SU-DHL-6 (cell line): ENCODE results near the gene VPREB1.

ENCODE experiments used
- H2AFZ ChIP-seq: fragments of 200-600 bp; sonication (generic); 2 replicates; pipeline ENCODE4 v1.6.1; 2014; ENCODE audit warnings: low read depth, mild to moderate bottlenecking, moderate library complexity, mixed read lengths, antibody characterized with exemption, low read length; ENCODE audit not compliant: severe bottlenecking
- H3F3A ChIP-seq: fragments of 200-600 bp; shearing (Covaris generic); 2 replicates; pipeline ENCODE4 v1.6.0; 2016; ENCODE audit warnings: antibody characterized with exemption, mild to moderate bottlenecking; ENCODE audit not compliant: insufficient read depth
- H3K27ac ChIP-seq: fragments of 200-600 bp; sonication (generic); 2 replicates; pipeline ENCODE4 v1.5.1; 2016; ENCODE audit warnings: low read depth, mild to moderate bottlenecking, low read length, moderate library complexity, mixed read lengths
- H3K27me3 ChIP-seq: fragments of 200-600 bp; sonication (generic), shearing (Covaris generic); 2 replicates; pipeline ENCODE4 v1.6.0; 2014; ENCODE audit warnings: mild to moderate bottlenecking, low read length
- H3K36me3 ChIP-seq: fragments of 200-600 bp; sonication (generic); 2 replicates; pipeline ENCODE4 v1.6.1; 2014; ENCODE audit warnings: mild to moderate bottlenecking, low read length, mixed read lengths
- H3K4me2 ChIP-seq: fragments of 300-600, 200-600 bp; shearing (Covaris generic), sonication (generic); 2 replicates; pipeline ENCODE4 v1.6.0; 2014; ENCODE audit warnings: low read length, low read depth, mild to moderate bottlenecking; ENCODE audit not compliant: poor library complexity, severe bottlenecking
- H3K4me3 ChIP-seq: fragments of 200-600 bp; sonication (generic); 2 replicates; pipeline ENCODE4 v1.5.1; 2014; ENCODE audit warnings: antibody characterized with exemption, low read length, mild to moderate bottlenecking, mixed read lengths; ENCODE audit not compliant: insufficient read depth, poor library complexity, severe bottlenecking
- H3K79me2 ChIP-seq: fragments of 200-600 bp; sonication (generic); 2 replicates; pipeline ENCODE4 v1.6.1; 2014; ENCODE audit warnings: mild to moderate bottlenecking, low read length, moderate library complexity; ENCODE audit not compliant: insufficient read depth
- H3K9ac ChIP-seq: fragments of 200-600 bp; sonication (generic); 2 replicates; pipeline ENCODE4 v1.7.0; 2014; ENCODE audit warnings: mild to moderate bottlenecking, low read length
- H3K9me2 ChIP-seq: fragments of 200-600 bp; sonication (generic); replicated peaks from 2 replicates; pipeline ENCODE4 v1.6.1; 2014; ENCODE audit warnings: low read length; ENCODE audit not compliant: insufficient read depth
- H3K9me3 ChIP-seq: fragments of 200-600 bp; sonication (generic); 2 replicates; pipeline ENCODE4 v1.6.1; 2014; ENCODE audit warnings: low read length, mixed read lengths; ENCODE audit not compliant: insufficient read depth
- H4K20me1 ChIP-seq: fragments of 200-600 bp; sonication (generic); 2 replicates; pipeline ENCODE4 v1.6.1; 2014; ENCODE audit warnings: low read depth, mild to moderate bottlenecking, antibody characterized with exemption, low read length, moderate library complexity, mixed read lengths
- CTCF ChIP-seq: fragments of 200-600 bp; sonication (generic); IDR thresholded peaks from one replicate; pipeline ENCODE4 v1.5.1; 2017; ENCODE audit warnings: antibody characterized with exemption, mild to moderate bottlenecking, low read length, moderate library complexity; ENCODE audit not compliant: insufficient read depth, poor library complexity, severe bottlenecking
- EZH2phosphoT487 ChIP-seq: fragments of 200-600 bp; sonication (generic), shearing (Covaris generic); conservative IDR thresholded peaks from 2 replicates; pipeline ENCODE4 v1.6.1; 2018; ENCODE audit warnings: mild to moderate bottlenecking, antibody characterized with exemption, low read length, moderate library complexity, mixed read lengths

VPREB1 gene

GRCh38 chr22:22233081-22233480 lies 11.5 kb upstream of the VPREB1 start:
- Histone ChIP-seq H3K79me2 (no peaks in the 10 kb centered on the region), H3K27me3 (no peaks in the 10 kb centered on the region), H3K27ac (no peak overlapping the region), H3K9me2 (no peaks in the 10 kb centered on the region), H3K36me3 (no peaks in the 10 kb centered on the region), H3K4me3 (no peak overlapping the region), H3K4me2 (no peak overlapping the region), H3K9ac (no peak overlapping the region), H3K9me3 (no peaks in the 10 kb centered on the region), H4K20me1 (no peaks in the 10 kb centered on the region), H2AFZ (no peak overlapping the region), H3F3A (no peaks in the 10 kb centered on the region)
- TF ChIP-seq EZH2phosphoT487 (no peak), CTCF (no peak)

DNA sequence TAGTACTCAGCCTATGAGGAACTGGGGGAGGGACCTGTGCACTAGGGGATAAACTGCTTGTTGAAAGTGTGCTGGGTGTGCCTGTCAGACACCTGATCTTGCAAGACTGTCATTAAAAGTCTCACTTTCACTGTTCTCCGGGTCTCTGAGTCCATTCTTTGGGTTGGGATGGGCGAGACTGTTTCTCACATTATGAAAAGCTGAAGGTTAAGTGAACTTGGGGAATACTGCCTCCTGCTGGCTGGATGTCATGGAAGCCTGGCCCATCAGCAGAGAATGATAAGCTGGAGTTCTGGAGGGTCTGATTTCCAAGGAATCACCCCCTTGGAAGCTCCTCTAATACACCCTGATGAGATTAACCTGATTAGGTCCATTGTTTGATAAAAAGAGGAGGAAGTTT lies 9.0 kb upstream of the VPREB1 start:
- Histone ChIP-seq H3K9ac (no peak overlapping the region), H3K27ac (peak overlapping the region; percentile 27; the same call in 1 of the 2 replicates), H3F3A (no peaks in the 10 kb centered on the region), H4K20me1 (no peaks in the 10 kb centered on the region), H3K27me3 (no peaks in the 10 kb centered on the region), H3K9me2 (no peaks in the 10 kb centered on the region), H3K4me2 (peak overlapping the region; percentile 30), H2AFZ (peak overlapping the region; percentile 90), H3K79me2 (no peaks in the 10 kb centered on the region), H3K36me3 (no peaks in the 10 kb centered on the region), H3K4me3 (no peak overlapping the region), H3K9me3 (no peaks in the 10 kb centered on the region)
- TF ChIP-seq EZH2phosphoT487 (no peak), CTCF (peak; percentile 38)

GRCh38 chr22:22237521-22237920 lies 7.1 kb upstream of the VPREB1 start:
- Histone ChIP-seq H3K27me3 (no peaks in the 10 kb centered on the region), H3K79me2 (no peaks in the 10 kb centered on the region), H3F3A (no peaks in the 10 kb centered on the region), H3K36me3 (no peaks in the 10 kb centered on the region), H4K20me1 (no peaks in the 10 kb centered on the region), H3K9ac (no peak overlapping the region), H3K4me2 (no peak overlapping the region), H3K9me3 (no peaks in the 10 kb centered on the region), H2AFZ (no peak overlapping the region), H3K4me3 (no peak overlapping the region), H3K27ac (no peak overlapping the region), H3K9me2 (no peaks in the 10 kb centered on the region)
- TF ChIP-seq EZH2phosphoT487 (no peak), CTCF (no peak)
